ENCODE data around the gene SCRT2.
"Not testable (repeated sequence)": the region's sequence is repeated elsewhere in the genome, so short reads cannot be mapped to it uniquely, and the experiment has no call there.

SCRT2 gene

GRCh38 chr20:699811-700338, 24.3 kb upstream of the SCRT2 start:
- no peak for DNase-seq

GRCh38 chr20:699342-699741, 23.7 kb upstream of the SCRT2 start:
- DNase-seq: no peak

GRCh38 chr20:698276-698675, 22.7 kb upstream of the SCRT2 start:
- DNase-seq: no peak

- no peak for DNase-seq
Observed at GRCh38 chr20:697826-698225, 22.2 kb upstream of the SCRT2 start.

- DNase-seq: no peak
Observed at GRCh38 chr20:695165-695866, 19.7 kb upstream of the SCRT2 start.

GRCh38 chr20:694496-694895, 18.9 kb upstream of the SCRT2 start:
- no peak for DNase-seq

- not testable (repeated sequence) for DNase-seq
Observed at GRCh38 chr20:693786-694185, 18.2 kb upstream of the SCRT2 start.

GRCh38 chr20:692044-692443, 16.4 kb upstream of the SCRT2 start:
- no peak for DNase-seq

GRCh38 chr20:689947-690346, 14.3 kb upstream of the SCRT2 start:
- DNase-seq: no peak

GRCh38 chr20:689348-689747, 13.7 kb upstream of the SCRT2 start:
- no peak for DNase-seq

- no peak for DNase-seq
Observed at GRCh38 chr20:688809-689212, 13.2 kb upstream of the SCRT2 start.

GRCh38 chr20:687468-688203, 12.0 kb upstream of the SCRT2 start:
- no peak for DNase-seq

GRCh38 chr20:684676-685319, 9.2 kb upstream of the SCRT2 start:
- no peak for DNase-seq

GRCh38 chr20:682123-682522, 6.5 kb upstream of the SCRT2 start:
- DNase-seq: no peak

- DNase-seq: no peak
Observed at GRCh38 chr20:680638-681187, 5.1 kb upstream of the SCRT2 start.

GRCh38 chr20:677957-678356, 2.4 kb upstream of the SCRT2 start:
- no peak for DNase-seq

- no peak for DNase-seq
Observed at GRCh38 chr20:676967-677366, 1.4 kb upstream of the SCRT2 start.

- no peak for DNase-seq
Observed at GRCh38 chr20:676315-676937, 824 bp upstream of the SCRT2 start.

GRCh38 chr20:675033-675452, 559 bp downstream of the SCRT2 start:
- DNase-seq: no peak

GRCh38 chr20:673603-674001, 2.0 kb downstream of the SCRT2 start:
- DNase-seq: no peak

GRCh38 chr20:672963-673602, 2.5 kb downstream of the SCRT2 start:
- DNase-seq: no peak

- DNase-seq: no peak
Observed at GRCh38 chr20:671252-672030, 4.2 kb downstream of the SCRT2 start.

Data from NCI-H2029 (cell line).